ENCODE measurements around the gene VPS36.
"Not testable (repeated sequence)": the region's sequence is repeated elsewhere in the genome, so short reads cannot be mapped to it uniquely, and the experiment has no call there.

VPS36 gene

GRCh38 chr13:52383366-52383765 lies 67.1 kb downstream of the VPS36 start:
- in situ Hi-C loops (cut with MboI; ENCODE audit: low sequenced_read_pairs) = no loop called here

DNA sequence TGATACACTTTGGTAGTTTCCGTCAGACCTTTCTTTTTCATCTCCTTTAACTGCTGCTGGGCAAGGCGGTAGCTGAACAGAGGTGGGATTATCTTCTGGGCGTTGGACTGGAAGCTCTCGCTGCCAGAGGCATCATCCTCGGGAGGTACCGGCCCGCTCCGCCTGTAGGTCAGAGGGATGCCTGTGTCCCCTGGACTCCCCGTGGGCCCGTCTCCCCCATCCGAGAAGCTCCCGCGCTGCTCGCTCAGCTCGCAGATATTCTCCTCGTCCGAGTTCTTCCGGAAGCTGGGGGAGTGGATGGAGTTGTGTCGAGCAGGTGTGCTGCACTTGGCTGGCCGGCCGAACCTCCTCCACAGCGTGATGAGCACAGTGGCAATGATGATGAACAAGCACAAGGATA lies 72.1 kb downstream of the VPS36 start:
- in situ Hi-C loops (cut with MboI; ENCODE audit: low sequenced_read_pairs) = no loop called here

- in situ Hi-C loops (cut with MboI; ENCODE audit: low sequenced_read_pairs) = no loop called here
Measured at GRCh38 chr13:52377898-52378297, 72.5 kb downstream of the VPS36 start.

- in situ Hi-C loops (cut with MboI; ENCODE audit: low sequenced_read_pairs) = no loop called here
Measured at GRCh38 chr13:52374873-52375411, 75.5 kb downstream of the VPS36 start.

- in situ Hi-C loops (cut with MboI; ENCODE audit: low sequenced_read_pairs) = no loop called here
Measured at GRCh38 chr13:52374389-52374788, 76.0 kb downstream of the VPS36 start.

DNA sequence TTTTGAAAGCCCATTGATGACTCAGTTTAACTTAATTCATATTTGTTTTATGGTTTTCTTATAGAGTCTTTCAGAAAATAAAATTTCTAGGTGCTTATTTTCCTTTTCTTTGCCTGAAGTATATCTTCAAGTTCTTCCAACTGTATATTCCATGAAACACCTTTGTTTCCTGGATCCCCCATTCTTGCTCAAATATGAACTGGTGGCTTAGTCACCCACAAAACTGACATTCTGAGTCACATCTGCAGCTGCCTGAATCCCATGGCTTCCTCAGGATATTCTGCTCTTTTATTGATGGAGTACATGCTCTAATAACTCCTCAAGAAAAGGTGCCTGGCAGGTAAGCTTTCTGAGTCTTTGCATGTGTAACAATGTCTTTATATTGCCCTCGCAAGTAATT lies 77.2 kb downstream of the VPS36 start:
- in situ Hi-C loops (cut with MboI; ENCODE audit: low sequenced_read_pairs) = not testable (repeated sequence)

GRCh38 chr13:52371736-52372247 lies 78.6 kb downstream of the VPS36 start:
- in situ Hi-C loops (cut with MboI; ENCODE audit: low sequenced_read_pairs) = no loop called here

GRCh38 chr13:52366291-52366690 lies 84.1 kb downstream of the VPS36 start:
- in situ Hi-C loops (cut with MboI; ENCODE audit: low sequenced_read_pairs) = no loop called here

Data from HL-60/S4 treated with phorbol 12-myristate 13-acetate at 8.2 ng/mL for 4 days and 3 days (cell line).